Tibial nerve (tissue), 4 donors: ENCODE data around the gene RDH8. TPM values are rescaled to one million over a fixed set of nuclear protein-coding genes. Genes with fewer than 3 reads are reported as not detected.

ENCODE experiments used
- DNase-seq, 2 donors: peaks; one replicate each; pipeline ENCODE4 v3.0.0-alpha.2; 2019; ENCODE audit warnings: low spot score in 2 of 2
- H3K27ac ChIP-seq, 4 donors: fragments of 200-600 bp; sonication (generic) in 3 of 4; one replicate each; pipeline ENCODE4 v1.5.1; 2017 to 2019; ENCODE audit warnings: mild to moderate bottlenecking in 1 of 4
- H3K27me3 ChIP-seq, 2 donors: fragments of 200-600 bp; sonication (generic) in 1 of 2; one replicate each; pipeline versions ENCODE4 v1.5.1 to v1.6.0; 2017 to 2019
- H3K36me3 ChIP-seq, 3 donors: fragments of 200-600 bp; sonication (generic); one replicate each; pipeline ENCODE4 v1.5.1; 2018 to 2019
- H3K4me1 ChIP-seq, 4 donors: fragments of 200-600 bp; sonication (generic) in 3 of 4; one replicate each; pipeline ENCODE4 v1.5.1; 2017 to 2019
- H3K4me3 ChIP-seq, 4 donors: fragments of 200-600 bp; sonication (generic) in 3 of 4; one replicate each; pipeline ENCODE4 v1.5.1; 2017 to 2019; ENCODE audit warnings: mild to moderate bottlenecking in 1 of 4, moderate library complexity in 1 of 4
- H3K9me3 ChIP-seq, 4 donors: fragments of 200-600 bp; sonication (generic) in 3 of 4; one replicate each; pipeline ENCODE4 v1.5.1; 2017 to 2019
- CTCF ChIP-seq, 5 experiments: fragments of 200-600 bp in 3 of 5; fragments of 450-650 bp in 2 of 5; sonication (generic) in 3 of 5; IDR thresholded peaks; one replicate each; pipeline ENCODE4 v1.5.1; 2016 to 2019; ENCODE audit warnings: antibody characterized with exemption in 5 of 5, mild to moderate bottlenecking in 3 of 5, moderate library complexity in 2 of 5
- EP300 ChIP-seq, 2 donors: sonication (generic); formaldehyde crosslinking; IDR thresholded peaks; one replicate each; pipeline ENCODE4 v1.6.1; 2017; ENCODE audit warnings: antibody characterized with exemption in 2 of 2, mild to moderate bottlenecking in 1 of 2
- POLR2A ChIP-seq, 2 donors: fragments of 450-650 bp; IDR thresholded peaks; one replicate each; pipeline ENCODE4 v1.6.1; 2017; ENCODE audit warnings: antibody characterized with exemption in 2 of 2, mild to moderate bottlenecking in 2 of 2, moderate library complexity in 2 of 2
- WGBS, 2 donors: methylation state at CpG; one replicate each; pipeline ENCODE4 v1.1.5; 2018; 5-methylcytosine and 5-hydroxymethylcytosine counted together
- total RNA-seq, 4 donors: library from RNA; depleted of rRNA; stranded (reverse); fragments of >200 nt; gene quantifications; one replicate each; pipeline ENCODE4 v1.1.0, GENCODE V29; 2016

The RDH8 gene
- total RNA-seq, 4 donors from 2014 or later = not detected

- Histone ChIP-seq H3K27me3 (no peaks in the 10 kb centered on the region), H3K27ac (no peak overlapping the region), H3K36me3 (no peaks in the 10 kb centered on the region), H3K4me3 (no peak overlapping the region), H3K9me3 (peaks cover 3 to 70% (median 15%) of the 10 kb centered on the region in 4 donors), H3K4me1 (no peaks in the 10 kb centered on the region)
- TF ChIP-seq EP300 (IDR thresholded peaks at IDR 0.05) = no peak
- no peak for TF ChIP-seq POLR2A (IDR thresholded peaks at IDR 0.05)
- TF ChIP-seq CTCF (IDR thresholded peaks at IDR 0.05) = no peak
- 67 to 75% methylated on average over 4 of the region's 4 CpGs for WGBS, 2 donors
- DNase-seq = no peak
Measured at GRCh38 chr19:10043286-10043927, 30.1 kb downstream of the RDH8 start.

- H3K36me3 ChIP-seq = no peaks in the 10 kb centered on the region
- H3K4me3 ChIP-seq = no peak overlapping the region
- H3K4me1 ChIP-seq = no peaks in the 10 kb centered on the region
- H3K9me3 ChIP-seq = peaks cover 3 to 70% (median 15%) of the 10 kb centered on the region in 4 donors
- no peak for DNase-seq
- TF ChIP-seq EP300 (IDR thresholded peaks at IDR 0.05) (no peak), POLR2A (IDR thresholded peaks at IDR 0.05) (no peak), CTCF (IDR thresholded peaks at IDR 0.05) (no peak)
- no peaks in the 10 kb centered on the region for H3K27me3 ChIP-seq
- no peak overlapping the region for H3K27ac ChIP-seq
- 91 to 95% methylated on average over 1 of the region's 1 CpG for WGBS, 2 donors
Measured at GRCh38 chr19:10044390-10044789, 31.1 kb downstream of the RDH8 start.

GRCh38 chr19:10045371-10045770, 32.1 kb downstream of the RDH8 start:
- H3K27ac ChIP-seq = no peak overlapping the region
- no peaks in the 10 kb centered on the region for H3K36me3 ChIP-seq
- 43 to 76% methylated on average over 1 of the region's 1 CpG for WGBS, 2 donors
- TF ChIP-seq EP300 (IDR thresholded peaks at IDR 0.05) = no peak
- TF ChIP-seq CTCF (IDR thresholded peaks at IDR 0.05) = no peak
- TF ChIP-seq POLR2A (IDR thresholded peaks at IDR 0.05) = no peak
- H3K4me1 ChIP-seq = no peaks in the 10 kb centered on the region
- H3K4me3 ChIP-seq = no peak overlapping the region
- DNase-seq = no peak
- H3K9me3 ChIP-seq = peaks cover 3 to 70% (median 15%) of the 10 kb centered on the region in 4 donors
- no peaks in the 10 kb centered on the region for H3K27me3 ChIP-seq

GRCh38 chr19:10049626-10050025, 36.3 kb downstream of the RDH8 start:
- H3K9me3 ChIP-seq = peaks cover 0 to 29% (median 0%) of the 10 kb centered on the region in 4 donors
- no peaks in the 10 kb centered on the region for H3K27me3 ChIP-seq
- no peak overlapping the region for H3K27ac ChIP-seq
- no peaks in the 10 kb centered on the region for H3K4me1 ChIP-seq
- TF ChIP-seq CTCF (IDR thresholded peaks at IDR 0.05) (no peak), EP300 (IDR thresholded peaks at IDR 0.05) (no peak), POLR2A (IDR thresholded peaks at IDR 0.05) (no peak)
- H3K36me3 ChIP-seq = no peaks in the 10 kb centered on the region
- 37 to 92% methylated on average over 2 of the region's 2 CpGs for WGBS, 2 donors
- no peak for DNase-seq
- no peak overlapping the region for H3K4me3 ChIP-seq

- Histone ChIP-seq H3K27ac (no peak overlapping the region), H3K4me1 (no peaks in the 10 kb centered on the region), H3K9me3 (no peaks in the 10 kb centered on the region), H3K27me3 (no peaks in the 10 kb centered on the region), H3K36me3 (no peaks in the 10 kb centered on the region), H3K4me3 (no peak overlapping the region)
- TF ChIP-seq POLR2A (IDR thresholded peaks at IDR 0.05) (no peak), EP300 (IDR thresholded peaks at IDR 0.05) (no peak), CTCF (IDR thresholded peaks at IDR 0.05) (no peak)
- WGBS, 2 donors = 78 to 79% methylated on average over 13 to 21 of the region's 21 CpGs
- no peak for DNase-seq
Measured at GRCh38 chr19:10052602-10053360, 39.5 kb downstream of the RDH8 start.
